H1 (cell line): Measurements from ENCODE around the gene INPP5E. TPM values are rescaled to one million over a fixed set of nuclear protein-coding genes. Genes with fewer than 3 reads are reported as not detected.

Experiments
- CTCF ChIA-PET: fragments of 300-600 bp; sonication (Branson Sonifier 250); formaldehyde crosslinking; loops from one replicate; lab custom pipeline; 2021; ENCODE audit not compliant: partially characterized antibody; lab: Charles Lee
- POLR2A ChIA-PET: fragments of 300-600 bp; sonication (Branson Sonifier 250); formaldehyde crosslinking; loops from one replicate; lab custom pipeline; 2021; ENCODE audit warnings: inconsistent platforms; ENCODE audit not compliant: partially characterized antibody; lab: Charles Lee
- DNase-seq, 2 experiments: peaks; one replicate each; pipeline versions ENCODE4 v3.0.0 to v3.0.0-alpha.2; 2010 to 2022; ENCODE audit warnings: low spot score in 2 of 2, low read depth in 1 of 2, mixed read lengths in 1 of 2
- FAIRE-seq: peaks from 2 replicates; lab custom pipeline; 2011; peaks lifted over from hg19 to GRCh38; lab: Jason Lieb, UNC
- H2AFZ ChIP-seq: 2 replicates; pipeline ENCODE4 v1.8.1; 2012; ENCODE audit warnings: low read length, inconsistent platforms
- H2AK5ac ChIP-seq: 2 replicates; pipeline ENCODE4 v1.6.1; 2013; ENCODE audit warnings: low read depth, low read length
- H2BK120ac ChIP-seq: replicated peaks from 2 replicates; pipeline ENCODE3; 2013; ENCODE audit warnings: low read depth, low read length, inconsistent platforms
- H2BK12ac ChIP-seq: 2 replicates; pipeline ENCODE4 v1.6.1; 2013; ENCODE audit warnings: low read depth, low read length
- H2BK15ac ChIP-seq: 2 replicates; pipeline ENCODE4 v1.6.1; 2013; ENCODE audit warnings: low read length
- H2BK20ac ChIP-seq: 2 replicates; pipeline ENCODE4 v1.6.1; 2013; ENCODE audit warnings: low read length
- H2BK5ac ChIP-seq: 2 replicates; pipeline ENCODE4 v1.6.1; 2013; ENCODE audit warnings: low read depth, low read length
- H3K14ac ChIP-seq: 2 replicates; pipeline ENCODE4 v1.6.1; 2013; ENCODE audit warnings: inconsistent platforms; ENCODE audit not compliant: insufficient read length
- H3K18ac ChIP-seq: 2 replicates; pipeline ENCODE4 v1.6.1; 2013; ENCODE audit warnings: low read length; ENCODE audit errors: extremely low read depth
- H3K23ac ChIP-seq: 2 replicates; pipeline ENCODE4 v1.6.1; 2013; ENCODE audit warnings: inconsistent platforms; ENCODE audit not compliant: insufficient read length
- H3K23me2 ChIP-seq: 2 replicates; pipeline ENCODE4 v1.6.1; 2013; ENCODE audit warnings: low read depth, low read length
- H3K27ac ChIP-seq: 2 replicates; pipeline ENCODE4 v1.6.1; 2011; ENCODE audit warnings: low read depth, low read length, inconsistent platforms
- H3K27me3 ChIP-seq, 4 experiments: replicated peaks in 1 of 4; 1 replicate in 1 of 4; 2 replicates in 3 of 4; pipeline versions ENCODE4 v1.6.1 to v1.8.1; 2011 to 2013; ENCODE audit warnings: low read length in 3 of 4, mild to moderate bottlenecking in 3 of 4, inconsistent platforms in 2 of 4, mixed read lengths in 2 of 4, moderate library complexity in 1 of 4; ENCODE audit not compliant: control insufficient read depth in 3 of 4, insufficient read depth in 3 of 4; ENCODE audit errors: extremely low read depth in 1 of 4
- H3K36me3 ChIP-seq, 4 experiments: 2 replicates each; pipeline versions ENCODE4 v1.6.1 to v1.8.1; 2011 to 2013; ENCODE audit warnings: mild to moderate bottlenecking in 4 of 4, low read length in 3 of 4, moderate library complexity in 2 of 4, control low read depth in 1 of 4, inconsistent platforms in 1 of 4; ENCODE audit not compliant: insufficient read depth in 4 of 4, control insufficient read depth in 2 of 4
- H3K4ac ChIP-seq: replicated peaks from 2 replicates; pipeline ENCODE3; 2013; ENCODE audit warnings: low read length, low read depth, mixed read lengths, inconsistent platforms; ENCODE audit not compliant: insufficient read length
- H3K4me1 ChIP-seq, 4 experiments: replicated peaks in 1 of 4; 1 replicate in 1 of 4; 2 replicates in 3 of 4; pipeline versions ENCODE4 v1.6.1 to v1.8.1; 2011 to 2013; ENCODE audit warnings: low read length in 3 of 4, inconsistent platforms in 2 of 4, mixed read lengths in 1 of 4; ENCODE audit not compliant: insufficient read depth in 4 of 4, control insufficient read depth in 3 of 4
- H3K4me2 ChIP-seq, 2 experiments: 2 replicates each; pipeline versions ENCODE4 v1.6.1 to v1.8.1; 2011 to 2013; ENCODE audit warnings: low read depth in 2 of 2, low read length in 2 of 2, control low read depth in 1 of 2, inconsistent platforms in 1 of 2, mild to moderate bottlenecking in 1 of 2; ENCODE audit not compliant: insufficient read depth in 1 of 2
- H3K4me3 ChIP-seq, 4 experiments: fragments of 200-600, 300-600 bp in 1 of 4; sonication (generic), shearing (Covaris generic), sonication (Bioruptor Twin) in 1 of 4; 2 replicates each; pipeline versions ENCODE4 v1.5.1 to v1.8.1; 2011 to 2016; ENCODE audit warnings: low read length in 4 of 4, low read depth in 3 of 4, control low read depth in 2 of 4, inconsistent platforms in 2 of 4, mild to moderate bottlenecking in 2 of 4, mixed read lengths in 1 of 4, moderate library complexity in 1 of 4; ENCODE audit not compliant: insufficient read depth in 2 of 4; ENCODE audit errors: extremely low read depth in 1 of 4
- H3K56ac ChIP-seq: replicated peaks from 2 replicates; pipeline ENCODE3; 2013; ENCODE audit warnings: low read depth, mild to moderate bottlenecking, mixed read lengths, low read length, inconsistent platforms; ENCODE audit not compliant: insufficient read length
- H3K79me1 ChIP-seq: 2 replicates; pipeline ENCODE4 v1.6.1; 2013; ENCODE audit warnings: low read depth, low read length, control low read depth
- H3K79me2 ChIP-seq, 2 experiments: 2 replicates each; pipeline versions ENCODE4 v1.6.1 to v1.8.1; 2012 to 2013; ENCODE audit warnings: low read length in 2 of 2, mild to moderate bottlenecking in 2 of 2, inconsistent platforms in 1 of 2; ENCODE audit not compliant: insufficient read depth in 2 of 2, control insufficient read depth in 1 of 2
- H3K9ac ChIP-seq, 4 experiments: replicated peaks in 1 of 4; 1 replicate in 1 of 4; 2 replicates in 3 of 4; pipeline versions ENCODE4 v1.6.1 to v1.8.1; 2011 to 2013; ENCODE audit warnings: low read depth in 3 of 4, low read length in 3 of 4, control low read depth in 2 of 4, mild to moderate bottlenecking in 2 of 4, moderate library complexity in 2 of 4, inconsistent platforms in 1 of 4; ENCODE audit errors: extremely low read depth in 1 of 4
- H3K9me3 ChIP-seq, 2 experiments: 2 replicates each; pipeline versions ENCODE4 v1.6.1 to v1.8.1; 2012 to 2013; ENCODE audit warnings: mild to moderate bottlenecking in 2 of 2, moderate library complexity in 2 of 2, control low read depth in 1 of 2, inconsistent platforms in 1 of 2, low read depth in 1 of 2, low read length in 1 of 2, mixed read lengths in 1 of 2; ENCODE audit not compliant: insufficient read depth in 2 of 2
- H4K20me1 ChIP-seq, 2 experiments: replicated peaks in 1 of 2; 2 replicates each; pipeline versions ENCODE3 to v1.8.1; 2011 to 2013; ENCODE audit warnings: inconsistent platforms in 2 of 2, low read length in 2 of 2, mild to moderate bottlenecking in 1 of 2; ENCODE audit not compliant: insufficient read depth in 2 of 2, control insufficient read depth in 1 of 2
- H4K5ac ChIP-seq: 2 replicates; pipeline ENCODE4 v1.6.1; 2013; ENCODE audit warnings: low read length, low read depth, mixed read lengths, inconsistent platforms; ENCODE audit not compliant: insufficient read length
- H4K8ac ChIP-seq: 2 replicates; pipeline ENCODE4 v1.8.0; 2013; ENCODE audit warnings: mild to moderate bottlenecking, moderate library complexity, low read length, inconsistent platforms; ENCODE audit not compliant: insufficient read depth; ENCODE audit errors: extremely low read depth
- H4K91ac ChIP-seq: replicated peaks from 2 replicates; pipeline ENCODE3; 2013; ENCODE audit warnings: low read length, mixed read lengths, inconsistent platforms; ENCODE audit not compliant: insufficient read length
- BCL11A ChIP-seq, 2 experiments: IDR thresholded peaks; one replicate each; pipeline ENCODE4 v1.6.1; 2011; ENCODE audit warnings: low read depth in 2 of 2, low read length in 2 of 2, mild to moderate bottlenecking in 2 of 2
- CBX5 ChIP-seq: fragments of 300-800, 300-1000 bp; sonication (generic); IDR thresholded peaks from 2 replicates; pipeline ENCODE4 v1.7.1; 2016; ENCODE audit warnings: antibody characterized with exemption, low read length, low read depth
- CHD2 ChIP-seq: IDR thresholded peaks from 2 replicates; pipeline ENCODE4 v1.6.1; 2012; ENCODE audit warnings: low read length, improper control_type of control experiment
- GTF2F1 ChIP-seq: IDR thresholded peaks from 2 replicates; pipeline ENCODE4 v1.6.1; 2012; ENCODE audit warnings: low read depth, low read length, improper control_type of control experiment, borderline replicate concordance
- MAFK ChIP-seq: IDR thresholded peaks from 2 replicates; pipeline ENCODE4 v1.6.1; 2012; ENCODE audit warnings: low read depth, mild to moderate bottlenecking, improper control_type of control experiment, low read length
- NANOG ChIP-seq: IDR thresholded peaks from 2 replicates; pipeline ENCODE4 v1.6.1; 2011; ENCODE audit warnings: low read length, low read depth, mild to moderate bottlenecking, inconsistent platforms; ENCODE audit not compliant: insufficient read depth, poor library complexity, severe bottlenecking
- POLR2AphosphoS5 ChIP-seq: IDR thresholded peaks from 2 replicates; pipeline ENCODE4 v1.6.1; 2011; ENCODE audit warnings: low read depth, low read length
- SAP30 ChIP-seq: fragments of 300-600 bp; sonication (generic); IDR thresholded peaks from 2 replicates; pipeline ENCODE4 v1.7.1; 2012; ENCODE audit warnings: low read length, moderate library complexity, mild to moderate bottlenecking, inconsistent platforms; ENCODE audit not compliant: insufficient read depth, insufficient replicate concordance
- SIX5 ChIP-seq: IDR thresholded peaks from 2 replicates; pipeline ENCODE4 v1.6.1; 2011; ENCODE audit warnings: mild to moderate bottlenecking, low read depth, low read length
- SUZ12 ChIP-seq: fragments of 200-600 bp; sonication (generic); IDR thresholded peaks from 2 replicates; pipeline ENCODE4 v1.6.1; 2012; ENCODE audit warnings: mild to moderate bottlenecking, inconsistent platforms, low read length, moderate library complexity, mixed read lengths
- TAF1 ChIP-seq: IDR thresholded peaks from 2 replicates; pipeline ENCODE4 v1.6.1; 2011; ENCODE audit warnings: mild to moderate bottlenecking, low read depth, low read length
- TAF7 ChIP-seq: optimal IDR thresholded peaks from 2 replicates; pipeline ENCODE3; 2011; ENCODE audit warnings: low read depth, mild to moderate bottlenecking, inconsistent platforms, low read length, moderate library complexity, borderline replicate concordance
- TEAD4 ChIP-seq: IDR thresholded peaks from 2 replicates; pipeline ENCODE4 v1.6.1; 2012; ENCODE audit warnings: low read depth, low read length, inconsistent platforms, mixed read lengths
- WGBS, 2 experiments: shearing (Covaris generic) in 1 of 2; methylation state at CpG; one replicate each; pipeline versions ENCODE4 v1.1.6 to v1.1.7; 2013 to 2015; ENCODE audit warnings: low lambda C conversion rate in 2 of 2, mixed read lengths in 2 of 2, inconsistent platforms in 1 of 2, low coverage in 1 of 2, missing lambda C conversion rate in 1 of 2; ENCODE audit not compliant: insufficient replicate concordance in 2 of 2, insufficient coverage in 1 of 2, insufficient read length in 1 of 2; ENCODE audit errors: extremely low coverage in 1 of 2, missing lambda C conversion rate in 1 of 2; 5-methylcytosine and 5-hydroxymethylcytosine counted together
- polyA plus RNA-seq, 7 experiments: library from polyadenylated mRNA; depleted of rRNA in 3 of 7; stranded (reverse) in 5 of 7; unstranded in 2 of 7; fragments of >200 nt in 5 of 7; fragments of 200-250 nt in 2 of 7; gene quantifications; 1 replicate in 5 of 7; 2 replicates in 1 of 7; 4 replicates in 1 of 7; pipeline versions ENCODE4 v1.2.1 to v1.2.3, GENCODE V29; 2011 to 2013; ENCODE audit warnings: missing spikeins in 2 of 7, mixed read lengths in 2 of 7
- total RNA-seq: library from RNA; stranded (reverse); fragmentation: NEBNext Ultra II Directional; extraction: Animal tissue kit (Norgen Biotek cat#: 25700); gene quantifications from 2 replicates; pipeline ENCODE4 v1.2.1, GENCODE V29; 2021

INPP5E gene
- total and polyA plus RNA-seq, 2 of the 8 experiments (the other 6 are each of a cell fraction or from before 2014, with no cell fraction given), result 8.7 to 11.3 TPM

- H4K91ac ChIP-seq, result no peak overlapping the region
- no peak overlapping the region for H4K8ac ChIP-seq
- no peak overlapping the region for H2BK20ac ChIP-seq
- 0 out of 7 replicates have a peak, but pooled peaks cover 0 to 2% (median 0%) of the 10 kb centered on the region in 4 experiments for H3K4me1 ChIP-seq
- ChIA-PET POLR2A (interaction anchor here (1.0 to 4.4 kb wide), 4 partner anchors 21 to 42 kb away, joined by 3 to 23 read pairs (median 9); partner anchors contain the start of gene SNAPC4), CTCF (interaction anchor here (0.6 to 2.5 kb wide), 5 partner anchors 43 to 1764 kb away, joined by 4 to 10 read pairs (median 5); partner anchors contain the start of gene DNLZ)
- no peak overlapping the region for H2BK120ac ChIP-seq
- H3K4me2 ChIP-seq, result no peak overlapping the region
- H3K36me3 ChIP-seq, result peaks cover 18 to 43% (median 28%) of the 10 kb centered on the region in 4 experiments
- no peak overlapping the region for H3K9ac ChIP-seq
- H3K4me3 ChIP-seq, result no peak overlapping the region
- WGBS, 2 experiments, result 95% methylated on average over 20 of the region's 20 CpGs; no CpG with 5 or more reads in 1 of the 2 experiments
- peaks cover 5 to 13% of the 10 kb centered on the region in 2 experiments for H4K20me1 ChIP-seq
- no peaks in the 10 kb centered on the region for H3K27me3 ChIP-seq
- H3K79me2 ChIP-seq, result no peaks in the 10 kb centered on the region
- H3K4ac ChIP-seq, result no peak overlapping the region
- H2BK12ac ChIP-seq, result no peak overlapping the region
- no peak overlapping the region for H2BK5ac ChIP-seq
- no peak for DNase-seq
- H3K79me1 ChIP-seq, result no peaks in the 10 kb centered on the region
- H3K9me3 ChIP-seq, result no peaks in the 10 kb centered on the region
- no peak overlapping the region for H3K56ac ChIP-seq
- H3K23me2 ChIP-seq, result peaks cover 2% of the 10 kb centered on the region; the same call in 1 of the 2 replicates
- no peak overlapping the region for H3K18ac ChIP-seq
- no peak overlapping the region for H4K5ac ChIP-seq
- H3K23ac ChIP-seq, result no peak overlapping the region
- H3K27ac ChIP-seq, result no peak overlapping the region
- TF ChIP-seq TAF7, result no peak
- TF ChIP-seq CHD2, result no peak
- no peak for TF ChIP-seq SAP30
- no peak for TF ChIP-seq NANOG
- no peak for TF ChIP-seq TAF1
- no peak for TF ChIP-seq BCL11A (IDR thresholded peaks at IDR 0.05; ENCODE audit: low read depth in 2 of 2, low read length in 2 of 2)
- TF ChIP-seq CBX5, result no peak
- TF ChIP-seq GTF2F1, result no peak
- TF ChIP-seq POLR2AphosphoS5, result no peak
- no peak for TF ChIP-seq TEAD4
- TF ChIP-seq SIX5, result no peak
- no peak for TF ChIP-seq SUZ12
- no peak for TF ChIP-seq MAFK
- no peak overlapping the region for H2BK15ac ChIP-seq
- no peak for FAIRE-seq
- H2AFZ ChIP-seq, result no peak overlapping the region
- no peak overlapping the region for H2AK5ac ChIP-seq
- H3K14ac ChIP-seq, result no peak overlapping the region
Measured at GRCh38 chr9:136444102-136444501, 4.5 kb upstream of the INPP5E start.
